SK-N-MC (cell line): ENCODE results near the gene HAGHL.

Source experiments
- EZH2 ChIP-seq: fragments of 200-600 bp; sonication (generic); IDR thresholded peaks from one replicate; pipeline ENCODE4 v1.6.1; 2017; ENCODE audit warnings: antibody characterized with exemption
- POLR2AphosphoS5 ChIP-seq: IDR thresholded peaks from 2 replicates; pipeline ENCODE4 v1.6.1; 2012; ENCODE audit warnings: mild to moderate bottlenecking, low read depth, low read length, borderline replicate concordance

DNA sequence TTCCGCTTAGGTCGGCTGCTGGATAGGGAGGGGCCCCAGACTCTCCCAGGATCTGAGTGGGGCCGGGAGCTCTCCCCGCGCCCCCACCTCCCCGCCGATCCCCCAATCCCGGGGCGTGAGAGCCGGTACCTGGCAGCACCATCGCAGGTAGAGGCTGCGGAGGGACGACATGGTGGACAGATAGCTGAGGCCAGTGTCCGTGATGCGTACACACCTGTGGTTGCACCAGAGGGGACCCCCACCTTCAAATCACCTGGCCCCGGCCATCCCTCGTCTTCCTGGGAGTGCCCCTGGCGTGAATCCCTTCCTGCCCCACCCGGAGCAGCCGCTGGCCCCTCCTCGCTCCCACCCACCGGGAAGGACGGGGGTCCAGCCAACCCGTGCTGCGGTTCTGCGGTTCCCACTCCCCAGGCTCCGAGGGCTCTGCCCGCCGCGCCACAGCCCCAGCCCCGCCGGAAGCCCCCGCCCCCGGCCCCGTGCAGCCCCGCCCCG lies 32.0 kb upstream of the HAGHL start:
- TF ChIP-seq EZH2 (no peak), POLR2AphosphoS5 (no peak)
